Fibroblast of the aortic adventitia (primary cell): ENCODE measurements around the gene UBL3. TPM values are rescaled to one million over a fixed set of nuclear protein-coding genes. Genes with fewer than 3 reads are reported as not detected.
A peak's percentile ranks its signal among the peaks of the same experiment; 100 is the strongest.

ENCODE experiments used
- DNase-seq: peaks from one replicate; pipeline ENCODE4 v3.0.0-alpha.2; 2010; ENCODE audit warnings: low read depth
- H3K4me3 ChIP-seq: 2 replicates; pipeline ENCODE4 v1.5.1; 2011; ENCODE audit warnings: low read depth, mild to moderate bottlenecking, control low read depth, low read length, moderate library complexity
- CTCF ChIP-seq: IDR thresholded peaks from 2 replicates; pipeline ENCODE4 v1.5.1; 2011; ENCODE audit warnings: mild to moderate bottlenecking, low read length, control low read depth, inconsistent platforms; ENCODE audit not compliant: insufficient read depth
- total RNA-seq: library from RNA; depleted of rRNA; stranded (reverse); fragments of >200 nt; gene quantifications from 2 replicates; pipeline ENCODE4 v1.2.3, GENCODE V29; 2012; ENCODE audit warnings: low replicate concordance

Gene UBL3
- total RNA-seq, 1 donor, result 57.7 TPM

- no peak overlapping the region for H3K4me3 ChIP-seq
- no peak for TF ChIP-seq CTCF
- no peak for DNase-seq
Observed at GRCh38 chr13:29750183-29750530, 100.3 kb downstream of the UBL3 start.

- peak; percentile 39 for DNase-seq
- no peak overlapping the region for H3K4me3 ChIP-seq
- TF ChIP-seq CTCF, result no peak
Observed at GRCh38 chr13:29749401-29750182, 100.8 kb downstream of the UBL3 start.

GRCh38 chr13:29748097-29748496 lies 102.3 kb downstream of the UBL3 start:
- no peak for DNase-seq
- H3K4me3 ChIP-seq, result no peak overlapping the region
- TF ChIP-seq CTCF, result no peak

GRCh38 chr13:29746148-29746677 lies 104.2 kb downstream of the UBL3 start:
- no peak overlapping the region for H3K4me3 ChIP-seq
- no peak for TF ChIP-seq CTCF
- DNase-seq, result peak; percentile 25

- no peak for DNase-seq
- no peak for TF ChIP-seq CTCF
- H3K4me3 ChIP-seq, result no peak overlapping the region
Observed at GRCh38 chr13:29745704-29746103, 104.7 kb downstream of the UBL3 start.

GRCh38 chr13:29743201-29743786 lies 107.1 kb downstream of the UBL3 start:
- DNase-seq, result peak; percentile 65
- TF ChIP-seq CTCF, result no peak
- no peak overlapping the region for H3K4me3 ChIP-seq

- TF ChIP-seq CTCF, result no peak
Observed at GRCh38 chr13:29740961-29741360, 109.5 kb downstream of the UBL3 start.

More at GRCh38 chr13:29740961-29741360, 109.5 kb downstream of the UBL3 start:
- no peak overlapping the region for H3K4me3 ChIP-seq
- no peak for DNase-seq
